Prostate gland (tissue), 2 donors: ENCODE results near the gene PLCH2. TPM values are rescaled to one million over a fixed set of nuclear protein-coding genes. Genes with fewer than 3 reads are reported as not detected.

ENCODE experiments used
- DNase-seq: peaks from one replicate; pipeline ENCODE4 v3.0.0-alpha.2; 2019; ENCODE audit warnings: low spot score
- H3K27ac ChIP-seq, 2 donors: fragments of 200-600 bp; sonication (generic); 2 replicates each; pipeline ENCODE4 v1.5.1; 2017 to 2019
- H3K27me3 ChIP-seq: fragments of 200-600 bp; sonication (generic); replicated peaks from 2 replicates; pipeline ENCODE4 v1.5.1; 2019; ENCODE audit not compliant: insufficient read depth
- H3K36me3 ChIP-seq, 2 donors: fragments of 200-600 bp; sonication (generic); 1 replicate in 1 of 2; 2 replicates in 1 of 2; pipeline versions ENCODE4 v1.5.1 to v1.8.1; 2017 to 2019
- H3K4me1 ChIP-seq: fragments of 200-600 bp; sonication (generic); replicated peaks from 2 replicates; pipeline ENCODE4 v1.5.1; 2019
- H3K4me3 ChIP-seq, 2 donors: fragments of 200-600 bp; sonication (generic); 2 replicates each; pipeline ENCODE4 v1.5.1; 2017 to 2019
- H3K9me3 ChIP-seq: fragments of 200-600 bp; sonication (generic); 2 replicates; pipeline ENCODE4 v1.5.1; 2017
- CTCF ChIP-seq, 4 experiments: fragments of 200-600 bp in 2 of 4; fragments of 450-650 bp in 2 of 4; sonication (generic) in 2 of 4; IDR thresholded peaks; 1 replicate in 3 of 4; 2 replicates in 1 of 4; pipeline ENCODE4 v1.5.1; 2016 to 2019; ENCODE audit warnings: antibody characterized with exemption in 4 of 4, mild to moderate bottlenecking in 2 of 4, moderate library complexity in 2 of 4
- POLR2A ChIP-seq: fragments of 450-650 bp; IDR thresholded peaks from one replicate; pipeline ENCODE4 v1.6.1; 2016; ENCODE audit warnings: antibody characterized with exemption, mild to moderate bottlenecking
- POLR2AphosphoS5 ChIP-seq: sonication (generic); formaldehyde crosslinking; IDR thresholded peaks from one replicate; pipeline ENCODE4 v1.6.1; 2017; ENCODE audit warnings: antibody characterized with exemption
- WGBS: methylation state at CpG from one replicate; pipeline ENCODE4 v1.1.5; 2018; 5-methylcytosine and 5-hydroxymethylcytosine counted together
- intact Hi-C: fragments of 100-400 bp; cut with DNase I; formaldehyde crosslinking; loops from one replicate; pipeline ENCODE4 v1.14.2; 2022
- total RNA-seq, 2 donors: library from RNA; depleted of rRNA; stranded (reverse); fragments of >200 nt; gene quantifications; one replicate each; pipeline ENCODE4 v1.1.0, GENCODE V29; 2016

The PLCH2 gene
- total RNA-seq, 2 donors from 2014 or later: 29.8 to 41.0 TPM

DNA sequence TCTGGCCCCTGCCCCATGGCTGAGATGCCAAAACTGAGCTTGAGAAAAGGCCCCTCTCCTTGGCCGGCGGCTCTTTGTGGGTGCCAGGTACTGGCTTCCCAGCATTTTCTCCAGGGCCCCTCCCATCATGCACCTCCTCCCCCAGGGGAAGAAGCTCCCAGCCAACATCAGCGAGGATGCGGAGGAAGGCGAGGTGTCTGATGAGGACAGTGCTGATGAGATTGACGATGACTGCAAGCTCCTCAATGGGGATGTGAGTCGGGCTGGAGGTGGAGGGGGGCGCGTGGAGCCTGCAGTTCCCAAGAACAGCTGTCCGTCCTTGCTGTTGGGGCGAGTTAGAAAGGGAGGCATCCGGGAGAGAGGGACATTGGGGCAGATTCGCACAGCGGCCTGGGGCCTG is 13.5 kb downstream of the PLCH2 start:
- H3K4me3 ChIP-seq: no peak overlapping the region
- no peaks in the 10 kb centered on the region for H3K36me3 ChIP-seq
- WGBS: 92% methylated on average over 14 of the region's 14 CpGs
- H3K4me1 ChIP-seq: peaks cover 7% of the 10 kb centered on the region
- DNase-seq: no peak
- no peak overlapping the region for H3K27ac ChIP-seq
- intact Hi-C loops: no loop called here
- no peaks in the 10 kb centered on the region for H3K27me3 ChIP-seq
- TF ChIP-seq POLR2AphosphoS5 (no peak), POLR2A (no peak), CTCF (IDR thresholded peaks at IDR 0.05) (no peak)
- H3K9me3 ChIP-seq: no peaks in the 10 kb centered on the region

- 74% methylated on average over 13 of the region's 13 CpGs for WGBS
- DNase-seq: no peak
- H3K27me3 ChIP-seq: no peaks in the 10 kb centered on the region
- H3K9me3 ChIP-seq: no peaks in the 10 kb centered on the region
- intact Hi-C loops: no loop called here
- H3K27ac ChIP-seq: no peak overlapping the region
- TF ChIP-seq POLR2A: no peak
- no peak for TF ChIP-seq POLR2AphosphoS5
- no peak for TF ChIP-seq CTCF (IDR thresholded peaks at IDR 0.05)
- no peak overlapping the region for H3K4me3 ChIP-seq
- peaks cover 7% of the 10 kb centered on the region for H3K4me1 ChIP-seq
- H3K36me3 ChIP-seq: no peaks in the 10 kb centered on the region
Measured at GRCh38 chr1:2492091-2492490, 16.0 kb downstream of the PLCH2 start.

DNA sequence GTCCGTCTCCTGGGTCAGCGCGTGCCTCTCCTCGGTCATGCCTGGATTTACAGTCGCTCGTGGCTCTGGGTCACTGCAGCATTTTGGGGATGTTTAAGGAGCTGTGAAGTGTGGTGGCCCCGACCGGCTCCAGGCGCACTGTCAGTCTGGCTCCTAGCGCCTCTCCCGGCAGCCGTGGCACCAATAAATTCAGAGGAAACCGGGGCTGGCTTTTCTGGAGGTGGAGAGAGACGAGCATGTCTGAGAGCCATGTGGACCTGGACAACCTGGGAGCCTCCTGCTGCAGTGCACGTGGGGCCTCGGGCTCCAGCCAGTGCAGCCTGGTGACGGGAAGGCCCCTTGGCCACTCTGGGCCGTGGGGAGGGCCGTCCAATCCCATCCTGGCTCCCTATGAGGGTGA is 17.1 kb downstream of the PLCH2 start:
- Histone ChIP-seq H3K27me3 (no peaks in the 10 kb centered on the region), H3K27ac (peak overlapping the region in 1 of 2 donors; percentile 74), H3K36me3 (no peaks in the 10 kb centered on the region), H3K4me3 (no peak overlapping the region), H3K4me1 (peaks cover 7% of the 10 kb centered on the region), H3K9me3 (no peaks in the 10 kb centered on the region)
- WGBS: 52% methylated on average over 19 of the region's 19 CpGs
- no peak for DNase-seq
- TF ChIP-seq POLR2A (no peak), POLR2AphosphoS5 (no peak), CTCF (IDR thresholded peaks at IDR 0.05) (no peak)
- intact Hi-C loops: no loop called here

DNA sequence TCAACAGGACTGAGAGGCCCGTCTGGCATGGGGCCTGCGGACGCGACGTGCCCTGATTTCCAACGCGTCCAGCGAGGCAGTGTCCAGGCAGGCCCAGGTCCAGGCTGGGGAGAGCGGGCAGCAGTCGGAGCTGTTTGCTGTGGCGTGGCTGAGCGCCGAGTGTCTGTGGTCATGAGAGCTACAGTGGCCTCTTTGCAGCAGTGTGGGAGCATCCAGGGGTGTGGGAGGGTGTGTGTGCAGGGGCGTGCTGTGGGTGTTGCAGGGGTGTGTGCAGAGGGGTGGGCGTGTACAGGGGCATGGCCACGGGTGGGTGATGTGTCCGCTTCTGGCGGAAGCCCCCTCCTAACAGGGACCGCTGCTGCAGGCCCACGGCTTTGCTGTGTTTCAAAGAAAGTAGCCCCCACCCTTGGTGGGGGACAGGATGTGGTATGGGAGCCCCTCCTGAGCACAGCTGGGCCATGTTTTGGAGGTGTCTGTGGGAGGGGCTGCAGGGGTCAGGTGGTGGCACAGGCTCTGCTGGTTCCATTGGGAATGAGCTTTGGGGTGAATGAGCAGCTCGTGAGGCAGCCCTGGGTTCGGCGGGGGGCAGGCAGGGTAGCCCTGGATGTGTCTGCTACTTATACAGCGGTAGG is 17.7 kb downstream of the PLCH2 start:
- Histone ChIP-seq H3K36me3 (no peaks in the 10 kb centered on the region), H3K9me3 (no peaks in the 10 kb centered on the region), H3K27me3 (no peaks in the 10 kb centered on the region), H3K27ac (peak overlapping the region in 1 of 2 donors; percentile 74), H3K4me3 (no peak overlapping the region), H3K4me1 (peaks cover 7% of the 10 kb centered on the region)
- intact Hi-C loops: no loop called here
- WGBS: 32% methylated on average over 20 of the region's 24 CpGs
- TF ChIP-seq CTCF (IDR thresholded peaks at IDR 0.05) (no peak), POLR2A (no peak), POLR2AphosphoS5 (no peak)
- DNase-seq: peak; percentile 33

GRCh38 chr1:2494323-2494693 is 18.2 kb downstream of the PLCH2 start:
- WGBS: 41% methylated on average over 19 of the region's 19 CpGs
- intact Hi-C loops: no loop called here
- Histone ChIP-seq H3K4me1 (peaks cover 7% of the 10 kb centered on the region), H3K9me3 (no peaks in the 10 kb centered on the region), H3K27me3 (no peaks in the 10 kb centered on the region), H3K27ac (peak overlapping the region; percentile 64 to 74), H3K4me3 (no peak overlapping the region), H3K36me3 (no peaks in the 10 kb centered on the region)
- DNase-seq: peak; percentile 85
- peak; percentile 96 for TF ChIP-seq POLR2AphosphoS5
- TF ChIP-seq CTCF (IDR thresholded peaks at IDR 0.05): no peak
- peak; percentile 24 for TF ChIP-seq POLR2A
